ENCODE results near the gene PCYT1A.
"Not testable (repeated sequence)": the region's sequence is repeated elsewhere in the genome, so short reads cannot be mapped to it uniquely, and the experiment has no call there.

PCYT1A gene

DNA sequence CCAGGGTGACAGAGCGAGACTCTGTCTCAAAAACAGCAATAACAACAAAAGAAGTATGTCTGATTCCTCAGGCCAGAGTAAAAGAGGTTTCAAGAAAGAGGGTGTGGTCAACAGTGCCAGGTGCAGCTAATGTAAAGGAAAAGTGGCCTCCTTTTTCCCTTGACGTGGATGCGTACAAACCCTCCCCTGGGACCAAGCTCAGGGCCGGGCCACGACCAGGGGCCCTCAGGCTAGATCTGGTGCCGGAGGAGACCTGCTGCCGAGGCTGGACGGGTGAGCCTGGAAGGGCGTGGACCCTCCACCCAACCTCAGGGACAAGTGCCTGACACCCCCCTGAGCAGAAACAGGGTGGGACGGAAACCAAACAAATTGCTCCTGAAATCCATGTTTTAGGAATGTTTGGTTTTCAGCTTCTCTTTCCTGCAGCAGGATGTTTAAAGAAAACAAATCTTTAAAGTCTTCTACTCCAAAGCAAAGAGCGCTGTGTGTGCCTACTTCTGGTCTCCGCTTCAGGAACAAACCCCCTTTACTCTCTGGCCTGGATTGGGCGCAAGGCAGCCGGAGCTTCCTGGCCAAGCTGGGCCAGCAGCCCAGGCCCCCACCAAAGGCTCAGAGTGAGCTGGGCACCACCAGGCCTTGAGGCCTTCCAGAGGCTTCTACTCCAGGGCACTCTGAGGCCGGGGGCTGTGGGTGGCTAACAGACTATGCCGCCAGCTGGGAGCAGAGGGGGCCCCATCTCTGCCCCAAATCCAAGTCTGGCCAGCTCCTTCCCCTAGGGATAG is 97.8 kb downstream of the PCYT1A start:
- no peak for DNase-seq

GRCh38 chr3:196186651-196187573 is 100.6 kb downstream of the PCYT1A start:
- DNase-seq: no peak

- no peak for DNase-seq
Observed at GRCh38 chr3:196184881-196185280, 102.6 kb downstream of the PCYT1A start.

GRCh38 chr3:196184169-196184432 is 103.4 kb downstream of the PCYT1A start:
- not testable (repeated sequence) for DNase-seq

- no peak for DNase-seq
Observed at GRCh38 chr3:196181127-196181546, 106.4 kb downstream of the PCYT1A start.

- no peak for DNase-seq
Observed at GRCh38 chr3:196180346-196180745, 107.2 kb downstream of the PCYT1A start.
